ENCODE data around the gene KRT33A.

KRT33A gene

GRCh38 chr17:41328207-41328606, 22.4 kb downstream of the KRT33A start:
- TF ChIP-seq MYC (IDR thresholded peaks at IDR 0.05; ENCODE audit: low read depth, low read length), result no peak
- no peak for TF ChIP-seq CTCF (IDR thresholded peaks at IDR 0.05; ENCODE audit: low read depth, low read length)
- no peak for TF ChIP-seq POLR2A (IDR thresholded peaks at IDR 0.05; ENCODE audit: extremely low read depth, insufficient read length)
- no peak for TF ChIP-seq MAX (IDR thresholded peaks at IDR 0.05; ENCODE audit: low read depth, low read length)
- H3K4me3 ChIP-seq (ENCODE audit: low read depth, low read length), result no peak overlapping the region
- DNase-seq (ENCODE audit: low read depth), result no peak

GRCh38 chr17:41327411-41328120, 23.1 kb downstream of the KRT33A start:
- no peak for TF ChIP-seq POLR2A (IDR thresholded peaks at IDR 0.05; ENCODE audit: extremely low read depth, insufficient read length)
- no peak for TF ChIP-seq CTCF (IDR thresholded peaks at IDR 0.05; ENCODE audit: low read depth, low read length)
- TF ChIP-seq MAX (IDR thresholded peaks at IDR 0.05; ENCODE audit: low read depth, low read length), result no peak
- TF ChIP-seq MYC (IDR thresholded peaks at IDR 0.05; ENCODE audit: low read depth, low read length), result no peak
- no peak overlapping the region for H3K4me3 ChIP-seq (ENCODE audit: low read depth, low read length)
- DNase-seq (ENCODE audit: low read depth), result no peak

GRCh38 chr17:41326173-41327145, 24.2 kb downstream of the KRT33A start:
- DNase-seq (ENCODE audit: low read depth), result peak; percentile 10
- H3K4me3 ChIP-seq (ENCODE audit: low read depth, low read length), result no peak overlapping the region
- TF ChIP-seq MYC (IDR thresholded peaks at IDR 0.05; ENCODE audit: low read depth, low read length), result no peak
- no peak for TF ChIP-seq MAX (IDR thresholded peaks at IDR 0.05; ENCODE audit: low read depth, low read length)
- no peak for TF ChIP-seq CTCF (IDR thresholded peaks at IDR 0.05; ENCODE audit: low read depth, low read length)
- TF ChIP-seq POLR2A (IDR thresholded peaks at IDR 0.05; ENCODE audit: extremely low read depth, insufficient read length), result no peak

- TF ChIP-seq MYC (IDR thresholded peaks at IDR 0.05; ENCODE audit: low read depth, low read length) (no peak), POLR2A (IDR thresholded peaks at IDR 0.05; ENCODE audit: extremely low read depth, insufficient read length) (no peak)
- DNase-seq (ENCODE audit: low read depth), result no peak
- H3K4me3 ChIP-seq (ENCODE audit: low read depth, low read length), result no peak overlapping the region
These were observed 25.0 kb downstream of the KRT33A start for GRCh38 chr17:41325611-41326010.

GRCh38 chr17:41325126-41325525, 25.5 kb downstream of the KRT33A start:
- H3K4me3 ChIP-seq (ENCODE audit: low read depth, low read length), result no peak overlapping the region
- DNase-seq (ENCODE audit: low read depth), result no peak
- TF ChIP-seq MYC (IDR thresholded peaks at IDR 0.05; ENCODE audit: low read depth, low read length) (no peak), POLR2A (IDR thresholded peaks at IDR 0.05; ENCODE audit: extremely low read depth, insufficient read length) (no peak), MAX (IDR thresholded peaks at IDR 0.05; ENCODE audit: low read depth, low read length) (no peak), CTCF (IDR thresholded peaks at IDR 0.05; ENCODE audit: low read depth, low read length) (no peak)
